HG03342 (cell line): ENCODE measurements around the gene PDE8A.

Experiments used
- ATAC-seq: cut with Tn5 transposase; IDR thresholded peaks from one replicate; pipeline ENCODE4 v1.9.1; 2021; ENCODE audit warnings: mild to moderate bottlenecking, moderate library complexity; ENCODE audit not compliant: unreplicated experiment

Gene PDE8A

DNA sequence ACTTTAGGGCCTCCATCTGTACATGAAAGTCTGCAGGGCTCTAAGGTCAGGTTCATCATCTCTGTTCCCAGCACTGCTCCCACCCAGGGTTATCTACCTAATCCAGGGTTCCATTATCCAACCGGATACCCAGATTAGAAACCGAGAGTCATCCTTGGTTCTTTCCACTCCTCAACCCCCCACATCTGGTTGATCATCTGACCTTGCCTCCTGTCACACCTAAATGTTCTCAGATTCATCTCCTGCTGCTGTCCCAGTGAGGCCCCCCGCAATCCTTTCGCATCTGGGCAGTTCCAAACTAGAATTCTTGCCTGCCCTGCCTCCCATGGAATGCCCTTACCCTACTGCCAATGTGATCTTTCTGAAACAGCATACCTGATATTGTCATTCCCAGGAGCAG is 136.5 kb downstream of the PDE8A start:
- ATAC-seq = no peak

DNA sequence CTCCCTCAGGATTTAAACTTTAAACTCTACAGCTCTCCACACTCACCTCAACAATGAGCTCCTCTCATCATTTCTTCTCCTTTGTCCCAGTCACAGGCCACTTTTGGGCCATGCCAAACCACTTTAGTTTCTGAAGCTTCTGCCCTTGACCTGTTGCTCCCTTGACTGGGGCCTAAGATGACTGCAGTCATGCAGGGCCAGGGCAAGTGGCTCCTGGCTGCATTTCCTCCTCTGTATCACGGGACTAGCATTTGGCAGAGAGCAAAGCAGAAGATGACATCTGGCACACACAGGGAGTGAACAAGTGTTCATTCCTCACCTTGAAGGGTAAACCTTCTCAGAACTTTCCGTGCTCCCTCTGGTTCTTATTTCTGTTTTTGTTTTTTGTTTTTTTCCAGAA is 136.9 kb downstream of the PDE8A start:
- no peak for ATAC-seq

DNA sequence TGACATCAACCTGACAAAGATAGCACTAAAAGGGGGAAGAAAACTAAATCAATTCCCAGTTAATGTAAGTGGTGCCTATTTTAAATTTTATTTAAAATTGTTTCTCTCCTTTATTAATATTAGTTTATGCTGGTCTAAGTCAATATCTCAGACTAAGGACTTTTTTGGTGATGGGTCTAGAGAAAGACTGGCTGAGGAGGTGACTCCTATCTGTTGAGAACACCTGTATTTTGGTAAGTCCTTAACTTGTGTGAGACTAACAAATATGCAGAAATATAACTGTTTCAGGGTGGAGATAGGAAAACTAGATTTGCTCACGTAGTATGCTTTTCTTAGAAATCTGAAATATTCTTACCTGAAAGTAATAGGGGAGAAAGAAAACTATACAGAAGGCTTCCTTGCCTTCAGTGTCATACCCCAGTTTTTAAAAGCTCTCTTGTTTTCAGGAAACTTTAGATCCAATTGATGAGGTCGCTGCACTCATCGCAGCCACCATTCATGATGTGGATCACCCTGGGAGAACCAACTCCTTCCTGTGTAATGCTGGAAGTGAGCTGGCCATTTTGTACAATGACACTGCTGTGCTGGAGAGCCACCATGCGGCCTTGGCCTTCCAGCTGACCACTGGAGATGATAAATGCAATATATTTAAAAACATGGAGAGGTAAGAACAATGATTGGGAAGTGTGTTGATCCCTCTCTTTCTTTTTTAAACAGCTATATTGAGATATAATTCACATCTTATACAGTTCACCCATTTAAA is 138.9 kb downstream of the PDE8A start:
- ATAC-seq = no peak

DNA sequence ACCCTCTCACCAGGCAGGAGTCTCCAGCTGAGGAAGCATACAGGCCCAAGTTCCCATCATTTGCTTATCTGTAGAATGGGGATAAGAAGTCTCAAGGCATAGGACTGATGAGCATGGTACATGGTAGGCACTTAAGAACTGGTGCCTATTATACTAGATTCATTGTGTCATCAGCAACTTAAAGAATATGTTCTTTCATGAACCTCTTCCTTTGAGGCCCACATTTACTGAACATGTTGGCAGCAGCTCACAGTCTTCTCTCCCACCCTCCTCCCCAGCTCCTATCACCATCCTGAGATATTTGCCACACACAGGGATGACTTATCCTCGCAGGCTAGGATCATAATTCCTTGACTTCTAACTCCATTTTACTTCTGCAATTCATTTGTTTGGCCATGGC is 142.5 kb downstream of the PDE8A start:
- no peak for ATAC-seq

DNA sequence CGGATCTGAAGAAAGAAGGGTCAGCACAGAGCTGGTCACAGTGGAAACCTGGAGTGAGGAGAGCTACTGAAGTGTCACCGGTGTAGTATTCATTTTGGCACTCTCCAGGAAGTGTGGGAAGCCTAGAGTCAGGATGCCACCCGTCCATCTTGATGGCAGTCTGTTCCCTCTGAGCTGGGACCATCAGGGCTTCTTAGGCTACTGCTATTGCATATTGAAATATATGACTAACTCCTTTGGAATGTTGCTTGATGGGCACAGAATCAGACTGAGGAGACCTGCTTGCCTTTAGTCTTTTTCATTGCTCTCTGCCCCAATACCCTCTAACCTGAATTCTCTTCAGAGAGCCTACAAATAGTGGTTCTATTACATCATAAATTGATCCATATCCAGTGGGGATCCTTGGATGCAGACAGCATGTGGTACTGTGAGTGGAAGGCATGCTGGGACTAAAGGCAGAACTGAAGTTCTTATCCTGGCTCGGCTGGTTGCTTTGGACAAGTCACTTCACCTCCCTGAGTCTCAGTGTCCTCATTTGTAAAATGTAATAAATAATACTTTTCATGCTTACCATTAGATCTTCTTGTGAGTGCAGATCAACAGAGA is 143.5 kb downstream of the PDE8A start:
- ATAC-seq = no peak

DNA sequence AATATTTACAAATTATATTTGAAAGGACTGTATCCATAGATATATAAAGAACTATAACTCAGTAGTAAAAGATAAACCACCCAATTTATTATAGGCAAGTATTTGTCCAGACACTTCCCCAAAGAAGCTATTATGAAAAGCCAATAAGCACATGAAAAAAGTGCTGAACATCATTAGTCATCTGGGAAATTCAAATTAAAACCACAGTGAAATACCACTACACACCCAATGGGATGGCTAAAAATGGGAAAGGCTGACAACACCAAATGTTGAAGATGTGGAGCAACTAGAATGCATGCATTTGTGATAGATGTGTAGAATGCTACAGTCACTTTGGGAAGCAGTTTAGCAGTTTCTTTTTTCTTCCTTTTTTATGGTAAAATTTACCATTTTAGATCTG is 147.0 kb downstream of the PDE8A start:
- no peak for ATAC-seq

DNA sequence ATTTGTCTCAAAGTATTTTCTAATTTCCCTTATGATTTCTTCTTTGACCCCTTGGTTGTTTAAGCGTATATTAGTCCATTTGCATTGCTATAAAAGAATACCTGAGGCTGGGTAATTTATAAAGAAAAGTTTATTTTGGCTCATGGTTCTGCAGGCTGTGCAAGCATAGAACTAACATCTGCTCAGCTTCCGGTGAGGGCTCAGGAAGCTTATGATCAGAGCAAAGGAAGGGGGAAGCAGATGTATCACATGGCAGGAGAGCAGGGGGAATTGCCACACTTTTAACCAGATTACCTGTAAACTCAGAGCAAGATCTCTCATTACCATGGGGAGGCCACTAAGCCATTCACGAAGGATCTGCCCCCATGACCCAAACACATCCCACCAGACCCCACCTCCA is 148.2 kb downstream of the PDE8A start:
- no peak for ATAC-seq

DNA sequence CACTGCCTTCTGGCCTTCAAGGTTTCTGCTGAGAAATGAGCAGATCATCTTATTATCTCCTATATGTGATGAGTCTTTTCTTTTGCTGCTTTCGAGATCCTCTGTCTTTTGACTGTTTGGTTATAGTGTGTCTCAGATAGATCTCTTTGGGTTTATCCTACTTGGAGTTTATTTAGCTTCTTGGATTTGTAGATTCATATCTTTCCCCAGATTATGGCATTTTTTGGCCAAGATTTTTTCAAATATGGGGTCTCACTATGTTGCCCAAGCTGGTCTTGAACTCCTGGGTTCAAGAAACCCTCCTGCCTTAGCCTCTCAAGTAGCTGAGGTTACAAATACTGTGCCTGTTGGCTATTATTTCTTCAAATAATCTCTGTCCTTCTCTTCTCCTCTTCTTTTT is 150.3 kb downstream of the PDE8A start:
- no peak for ATAC-seq

DNA sequence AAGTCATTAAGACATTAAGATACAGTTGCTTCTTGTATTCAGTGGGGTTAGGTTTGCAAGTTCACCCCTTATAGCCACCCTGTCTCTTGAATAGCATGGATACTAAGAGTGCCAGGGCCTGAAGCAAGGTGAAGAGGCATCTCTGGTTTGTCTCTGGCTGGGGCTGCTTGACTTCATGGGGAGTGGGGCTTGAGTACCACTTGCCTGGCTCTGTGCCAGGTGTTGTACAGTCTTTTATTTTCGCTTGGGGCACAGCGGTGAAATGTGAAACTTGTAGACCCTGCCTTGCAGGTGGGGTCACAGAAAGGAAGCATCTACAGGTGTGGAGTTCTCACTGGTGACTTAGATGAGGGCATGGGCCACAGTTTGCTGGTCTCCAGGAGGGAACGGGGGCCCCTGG is 152.1 kb downstream of the PDE8A start:
- no peak for ATAC-seq

DNA sequence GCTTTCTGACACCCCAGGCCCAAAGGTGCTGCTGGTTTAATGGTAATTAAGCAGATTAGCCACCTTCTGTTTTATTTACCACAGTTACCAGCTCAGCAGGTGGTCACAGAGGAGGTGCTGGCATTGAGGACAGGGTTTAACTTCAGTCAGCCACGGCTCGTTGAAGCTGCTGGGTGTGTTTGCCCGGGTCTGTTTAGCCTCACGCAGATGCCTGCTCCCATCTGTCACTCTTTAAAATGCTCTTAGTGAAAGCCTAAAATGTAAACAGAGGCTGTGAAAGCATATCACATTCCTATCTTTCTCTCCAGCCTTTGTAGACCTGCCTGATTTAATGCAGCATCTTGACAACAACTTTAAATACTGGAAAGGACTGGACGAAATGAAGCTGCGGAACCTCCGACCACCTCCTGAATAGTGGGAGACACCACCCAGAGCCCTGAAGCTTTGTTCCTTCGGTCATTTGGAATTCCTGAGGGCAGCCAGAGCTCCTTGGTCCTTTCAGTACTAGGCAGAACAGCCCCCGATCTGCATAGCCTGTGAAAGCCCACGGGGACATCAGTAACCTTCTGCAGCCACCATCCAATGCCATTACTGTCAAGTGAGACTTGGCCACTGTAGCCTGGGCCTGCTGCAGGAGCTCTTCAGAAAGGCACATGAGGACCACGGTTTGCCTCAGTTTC is 156.0 kb downstream of the PDE8A start:
- ATAC-seq = no peak

DNA sequence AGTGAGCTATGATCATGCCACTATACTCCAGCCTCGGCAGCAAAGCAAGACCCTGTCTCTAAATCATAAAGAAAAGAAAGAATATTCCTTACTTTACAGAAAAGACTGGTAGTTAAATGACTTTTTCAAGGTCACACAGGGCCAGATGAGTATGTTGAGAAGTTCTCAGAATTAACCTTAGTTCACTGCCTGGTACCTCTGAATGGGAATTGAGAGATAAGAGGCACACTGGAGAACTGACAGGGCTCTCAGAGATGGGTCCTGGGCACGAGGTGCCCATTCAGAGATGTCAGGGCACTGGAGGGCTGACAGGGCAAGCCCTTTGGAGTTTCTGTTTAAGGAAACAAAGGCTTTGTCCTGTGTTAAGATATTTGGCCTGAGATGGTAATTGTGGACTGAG is 157.7 kb downstream of the PDE8A start:
- ATAC-seq = no peak

DNA sequence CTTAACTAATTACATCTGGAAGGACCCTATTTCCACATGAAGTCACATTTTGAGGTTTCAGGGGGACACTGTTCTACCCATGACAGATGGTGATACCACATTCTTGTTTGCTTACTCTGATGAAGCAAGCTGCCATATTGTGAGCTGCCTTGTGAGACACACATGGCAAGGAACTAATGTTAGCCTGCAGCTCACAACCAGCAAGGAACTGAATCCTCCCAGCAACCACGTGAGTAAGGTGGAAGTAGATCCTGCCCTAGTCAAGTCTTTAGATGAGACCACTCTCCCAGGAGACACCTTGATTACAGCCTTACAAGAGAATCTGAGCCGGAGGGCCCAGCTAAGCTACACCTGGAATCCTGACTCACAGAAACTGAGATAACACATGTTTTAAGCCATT is 160.1 kb downstream of the PDE8A start:
- no peak for ATAC-seq

DNA sequence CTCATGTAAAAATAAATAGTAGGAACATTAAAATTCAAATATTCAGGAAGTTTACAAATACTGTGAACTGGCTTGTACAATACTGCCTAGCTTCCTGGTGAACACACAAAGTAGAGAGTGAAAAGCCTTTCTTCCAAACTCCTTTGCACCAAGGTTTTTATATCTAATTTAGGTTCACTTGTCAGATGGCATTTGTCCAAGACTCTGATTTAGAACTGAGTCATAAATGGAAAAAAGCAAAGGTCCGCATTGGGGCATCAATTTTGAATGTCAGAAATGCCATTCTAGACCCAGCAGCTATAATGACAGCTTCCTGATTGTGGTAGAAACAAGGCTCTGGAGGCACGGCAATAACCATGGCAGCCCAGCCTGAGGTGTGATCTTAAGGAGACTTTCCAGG is 160.7 kb downstream of the PDE8A start:
- ATAC-seq = no peak

DNA sequence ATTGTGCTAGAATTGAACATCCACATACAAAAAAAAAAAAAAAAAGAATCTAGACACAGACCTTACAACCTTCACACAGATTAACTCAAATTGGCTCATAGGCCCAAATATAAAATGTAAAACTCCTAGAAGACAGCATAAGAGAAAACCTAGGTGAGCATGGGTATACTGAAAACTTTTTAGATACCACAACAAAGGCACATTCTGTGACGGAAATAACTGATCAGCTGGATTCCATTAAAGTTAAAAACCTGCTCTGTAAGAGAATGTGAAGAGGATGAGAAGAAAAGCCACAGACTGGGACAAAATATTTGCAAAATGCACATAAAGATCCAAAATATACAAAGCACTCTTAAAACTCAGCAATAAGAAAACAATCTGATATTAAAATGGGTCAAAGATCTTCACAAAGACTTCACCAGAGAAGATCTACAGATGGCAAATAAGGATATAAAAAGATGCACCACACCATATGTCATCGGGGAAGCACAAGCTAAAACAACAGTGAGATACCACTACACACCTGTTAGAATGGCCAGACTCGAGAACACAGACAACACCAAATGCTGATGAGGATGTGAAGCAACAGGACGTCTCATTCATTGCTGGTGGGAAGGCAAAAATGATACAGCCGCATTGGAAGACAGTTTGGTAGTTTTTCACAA is 167.9 kb downstream of the PDE8A start:
- no peak for ATAC-seq

DNA sequence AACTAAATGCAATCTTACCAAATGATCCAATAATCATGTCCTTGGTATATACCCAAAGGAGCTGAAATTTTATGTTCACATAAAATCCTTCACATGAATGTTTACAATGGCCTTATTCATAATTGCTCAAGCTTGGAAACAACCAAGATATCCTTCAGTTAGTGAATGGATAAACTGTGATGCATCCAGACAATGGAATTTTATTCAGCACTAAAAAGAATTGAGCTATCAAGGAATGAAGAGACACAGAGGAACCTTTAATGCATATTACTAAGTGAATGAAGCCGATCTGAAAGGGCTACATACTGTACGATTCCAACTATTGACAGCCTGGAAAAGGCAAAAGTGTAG is 168.4 kb downstream of the PDE8A start:
- no peak for ATAC-seq

DNA sequence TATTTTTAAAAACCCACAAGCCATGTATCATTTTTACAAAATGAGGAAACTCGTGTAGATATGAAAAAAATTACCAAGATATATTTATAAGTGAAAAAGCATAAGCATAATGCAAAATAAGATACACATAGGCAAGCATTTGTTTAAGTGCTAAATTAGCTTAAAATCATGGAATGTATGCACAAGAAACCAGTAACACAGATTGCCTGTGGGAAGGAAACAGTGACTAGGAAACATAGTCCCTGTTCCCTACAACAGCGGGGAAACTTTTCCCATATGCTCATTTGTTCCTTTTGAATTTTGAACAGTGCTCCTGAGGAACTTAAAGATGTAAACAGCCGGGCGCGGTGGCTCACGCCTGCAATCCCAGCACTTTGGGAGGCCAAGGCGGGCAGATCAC is 169.5 kb downstream of the PDE8A start:
- ATAC-seq = no peak

DNA sequence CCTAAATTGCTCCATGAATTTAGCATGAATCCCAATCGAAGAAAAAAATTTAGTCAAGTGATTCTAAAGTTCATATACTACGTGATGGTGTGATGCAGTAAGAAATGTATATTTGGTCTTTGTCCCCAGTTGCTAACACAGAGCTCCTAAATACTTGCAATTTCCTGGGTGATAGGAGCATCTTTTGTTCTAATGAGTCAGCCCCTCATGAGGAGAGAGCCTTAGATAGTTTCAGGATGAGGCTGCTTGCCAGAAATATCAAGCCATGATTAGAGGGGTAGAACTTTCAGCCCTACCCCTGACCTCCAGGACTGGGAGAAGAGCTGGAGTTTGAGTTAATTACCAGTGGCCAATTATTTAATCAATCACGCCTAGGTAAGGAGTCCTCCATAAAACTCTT is 170.2 kb downstream of the PDE8A start:
- ATAC-seq = no peak

DNA sequence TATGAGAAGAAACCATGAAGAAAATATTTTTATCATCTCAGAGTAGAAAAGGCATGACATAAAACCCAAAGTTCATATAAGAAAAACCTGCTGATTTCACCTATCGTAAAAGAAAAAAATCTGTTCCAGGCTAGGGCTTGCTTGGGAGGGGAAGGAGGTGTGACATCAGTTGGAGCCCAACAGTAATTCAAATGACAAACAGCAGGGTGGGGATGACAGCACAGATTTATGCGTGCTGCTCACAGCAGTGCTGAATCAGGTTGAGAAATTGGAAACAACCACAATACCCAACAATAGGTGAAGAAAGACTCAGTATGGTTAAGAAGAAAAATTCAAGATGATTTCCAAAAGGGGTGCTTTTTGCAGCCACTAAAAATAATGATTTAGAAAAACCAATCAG is 172.4 kb downstream of the PDE8A start:
- no peak for ATAC-seq

DNA sequence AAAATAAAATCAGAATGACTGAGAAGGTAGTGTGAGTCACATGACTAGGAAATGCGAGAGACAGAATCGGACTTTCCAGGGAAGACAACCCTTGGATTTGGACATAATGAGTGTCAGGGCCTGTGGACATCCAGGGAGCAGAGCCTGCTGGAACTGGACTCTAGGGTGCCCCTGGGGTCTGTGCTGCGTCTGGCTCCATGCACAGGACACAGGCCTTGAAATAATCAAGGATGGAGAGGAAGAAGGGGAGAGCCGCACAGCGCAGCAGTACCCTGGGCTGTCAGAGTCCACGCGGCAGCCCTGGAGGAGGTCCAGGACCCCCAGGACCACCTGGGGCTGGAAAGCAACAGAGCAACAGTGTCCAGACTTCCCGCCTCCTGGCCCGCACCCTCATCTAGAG is 173.7 kb downstream of the PDE8A start:
- ATAC-seq = no peak

DNA sequence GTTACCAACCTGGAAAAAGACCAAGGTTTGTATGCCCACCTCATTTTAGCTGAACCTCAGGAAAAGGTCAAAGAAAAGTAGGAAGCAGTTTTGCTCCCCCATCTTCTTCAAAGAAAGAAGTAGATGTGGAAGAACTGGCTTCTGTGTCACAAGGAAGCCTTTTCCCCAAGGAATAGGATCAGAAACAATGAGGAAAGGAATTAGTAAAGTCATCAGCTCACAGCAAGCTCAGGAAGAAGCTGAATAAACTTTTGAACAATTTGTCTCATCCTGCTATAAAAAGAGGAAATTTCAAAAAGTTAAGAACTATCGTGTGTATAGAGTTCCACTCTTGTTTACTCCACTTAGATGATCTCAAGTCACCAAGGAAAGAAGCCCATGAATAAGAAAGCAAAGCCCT is 174.2 kb downstream of the PDE8A start:
- ATAC-seq = no peak

DNA sequence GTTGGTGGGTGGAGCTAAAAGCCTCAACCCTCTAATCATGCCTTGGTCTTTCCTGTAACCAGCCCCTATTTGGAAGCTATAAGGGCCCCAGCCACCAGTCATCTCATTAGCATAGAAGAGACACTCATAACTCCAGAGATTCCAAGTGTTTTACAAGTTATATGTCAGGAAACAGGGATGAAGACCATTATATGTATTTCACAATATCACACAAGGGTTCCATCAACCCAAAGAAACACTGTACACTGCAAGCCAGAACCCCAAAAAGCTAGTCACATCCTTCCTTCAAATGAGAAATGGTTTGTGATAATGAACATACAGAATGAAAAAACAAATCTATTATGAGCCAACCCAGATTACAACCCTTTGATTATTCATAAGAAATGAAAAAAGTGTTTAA is 175.7 kb downstream of the PDE8A start:
- ATAC-seq = no peak

DNA sequence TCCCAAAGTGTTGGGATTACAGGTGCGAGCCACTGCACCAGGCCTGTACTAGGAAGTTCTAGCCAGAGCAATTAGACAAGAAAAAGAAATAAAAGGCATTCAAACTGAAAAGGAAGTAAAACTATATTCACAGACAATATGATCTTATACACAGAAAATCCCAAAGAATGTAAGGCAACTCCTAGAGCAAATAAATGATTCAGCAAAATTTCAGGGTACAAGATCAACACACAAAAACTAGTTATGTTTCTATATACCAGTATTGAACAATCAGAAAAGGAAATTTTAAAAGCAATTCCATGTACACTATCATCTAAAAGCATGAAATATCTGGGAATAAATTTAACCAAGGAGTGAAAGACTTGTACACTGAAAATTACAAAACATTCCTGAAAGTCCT is 180.6 kb downstream of the PDE8A start:
- ATAC-seq = no peak
